HG03565 (cell line): ENCODE data around the gene OLR1.

ENCODE experiments used
- ATAC-seq: cut with Tn5 transposase; IDR thresholded peaks from one replicate; pipeline ENCODE4 v1.9.1; 2021; ENCODE audit warnings: mild to moderate bottlenecking, moderate library complexity; ENCODE audit not compliant: unreplicated experiment

The OLR1 gene

GRCh38 chr12:10110256-10110844, 61.6 kb downstream of the OLR1 start:
- no peak for ATAC-seq
